ENCODE data around the gene MEIS3. TPM values are rescaled to one million over a fixed set of nuclear protein-coding genes. Genes with fewer than 3 reads are reported as not detected.

The MEIS3 gene
- total RNA-seq = 10 to 100 TPM in 1 of 4 donors, 1 to 10 TPM in 3; 3.8 to 10.5 (median 6.0) TPM

- TF ChIP-seq CTCF (IDR thresholded peaks at IDR 0.05; ENCODE audit: low read depth) = no peak
Observed at GRCh38 chr19:47419030-47419783, at the start of gene MEIS3. Gene MEIS3, minus strand, starts transcription at chr19:47419527. Its CDS starts 446 bp downstream, at chr19:47419081.

- no peak for TF ChIP-seq CTCF (IDR thresholded peaks at IDR 0.05; ENCODE audit: low read depth)
Observed at GRCh38 chr19:47467914-47468313, 48.6 kb upstream of the MEIS3 start.

- no peak for TF ChIP-seq CTCF (IDR thresholded peaks at IDR 0.05; ENCODE audit: low read depth)
Observed at GRCh38 chr19:47465957-47466356, 46.6 kb upstream of the MEIS3 start.

- no peak for TF ChIP-seq CTCF (IDR thresholded peaks at IDR 0.05; ENCODE audit: low read depth)
Observed at GRCh38 chr19:47464675-47465419, 45.5 kb upstream of the MEIS3 start.

GRCh38 chr19:47461876-47462275 is 42.5 kb upstream of the MEIS3 start:
- TF ChIP-seq CTCF (IDR thresholded peaks at IDR 0.05; ENCODE audit: low read depth) = no peak

GRCh38 chr19:47459477-47459876 is 40.1 kb upstream of the MEIS3 start:
- TF ChIP-seq CTCF (IDR thresholded peaks at IDR 0.05; ENCODE audit: low read depth) = no peak

- TF ChIP-seq CTCF (IDR thresholded peaks at IDR 0.05; ENCODE audit: low read depth) = no peak
Observed at GRCh38 chr19:47458672-47459071, 39.3 kb upstream of the MEIS3 start.

Measured in subcutaneous adipose tissue (tissue), 4 donors.